ENCODE data around the gene KCNK5. TPM values are rescaled to one million over a fixed set of nuclear protein-coding genes. Genes with fewer than 3 reads are reported as not detected.
A peak's percentile ranks its signal among the peaks of the same experiment; 100 is the strongest.

Gene KCNK5
- total RNA-seq, 4 donors from 2014 or later = 6.2 to 9.2 (median 7.4) TPM

- TF ChIP-seq EP300 (IDR thresholded peaks at IDR 0.05) (no peak), POLR2AphosphoS5 (IDR thresholded peaks at IDR 0.05) (no peak), POLR2A (IDR thresholded peaks at IDR 0.05; ENCODE audit: low read depth) (no peak), CTCF (IDR thresholded peaks at IDR 0.05) (no peak)
- WGBS = 62% methylated on average over 7 of the region's 7 CpGs
- no peaks in the 10 kb centered on the region for H3K27me3 ChIP-seq
- peaks cover 0 to 16% (median 0%) of the 10 kb centered on the region in 4 donors for H3K4me1 ChIP-seq
- no peak for DNase-seq (ENCODE audit: extremely low spot score)
- H3K27ac ChIP-seq (replicated peaks in 1 of 4) = peak overlapping the region in 1 of 4 donors; percentile 22
- H3K4me3 ChIP-seq = no peak overlapping the region
- intact Hi-C loops (cut with DNase I) = no loop called here
- H3K36me3 ChIP-seq = peaks cover 0 to 5% (median 0%) of the 10 kb centered on the region in 4 donors
- H3K9me3 ChIP-seq = no peaks in the 10 kb centered on the region
Measured at GRCh38 chr6:39188571-39188970, 40.7 kb downstream of the KCNK5 start.

- Histone ChIP-seq H3K4me1 (peaks cover 0 to 16% (median 0%) of the 10 kb centered on the region in 4 donors), H3K27me3 (no peaks in the 10 kb centered on the region), H3K4me3 (no peak overlapping the region), H3K9me3 (no peaks in the 10 kb centered on the region), H3K27ac (replicated peaks in 1 of 4) (peak overlapping the region in 1 of 4 donors; percentile 22), H3K36me3 (peaks cover 0 to 5% (median 0%) of the 10 kb centered on the region in 4 donors)
- DNase-seq (ENCODE audit: extremely low spot score) = no peak
- intact Hi-C loops (cut with DNase I) = no loop called here
- TF ChIP-seq POLR2AphosphoS5 (IDR thresholded peaks at IDR 0.05) (no peak), EP300 (IDR thresholded peaks at IDR 0.05) (no peak), CTCF (IDR thresholded peaks at IDR 0.05) (no peak), POLR2A (IDR thresholded peaks at IDR 0.05; ENCODE audit: low read depth) (no peak)
- 87% methylated on average over 4 of the region's 4 CpGs for WGBS
Measured at GRCh38 chr6:39188098-39188450, 41.2 kb downstream of the KCNK5 start.

- intact Hi-C loops (cut with DNase I) = no loop called here
- no peak overlapping the region for H3K4me3 ChIP-seq
- no peak for TF ChIP-seq POLR2AphosphoS5 (IDR thresholded peaks at IDR 0.05)
- no peaks in the 10 kb centered on the region for H3K36me3 ChIP-seq
- no peaks in the 10 kb centered on the region for H3K9me3 ChIP-seq
- no peak overlapping the region for H3K27ac ChIP-seq (replicated peaks in 1 of 4)
- DNase-seq (ENCODE audit: extremely low spot score) = no peak
- no peaks in the 10 kb centered on the region for H3K27me3 ChIP-seq
- 88% methylated on average over 4 of the region's 5 CpGs for WGBS
- H3K4me1 ChIP-seq = peaks cover 0 to 11% (median 0%) of the 10 kb centered on the region in 4 donors
Measured at GRCh38 chr6:39184906-39185580, 44.2 kb downstream of the KCNK5 start.

GRCh38 chr6:39182604-39183003 lies 46.7 kb downstream of the KCNK5 start:
- no peaks in the 10 kb centered on the region for H3K4me1 ChIP-seq
- no peak overlapping the region for H3K27ac ChIP-seq (replicated peaks in 1 of 4)
- intact Hi-C loops (cut with DNase I) = no loop called here
- WGBS = 91% methylated on average over 3 of the region's 3 CpGs
- TF ChIP-seq POLR2A (IDR thresholded peaks at IDR 0.05; ENCODE audit: low read depth) (no peak), EP300 (IDR thresholded peaks at IDR 0.05) (no peak), CTCF (IDR thresholded peaks at IDR 0.05) (no peak), POLR2AphosphoS5 (IDR thresholded peaks at IDR 0.05) (no peak)
- no peak for DNase-seq (ENCODE audit: extremely low spot score)
- H3K36me3 ChIP-seq = no peaks in the 10 kb centered on the region
- no peak overlapping the region for H3K4me3 ChIP-seq
- no peaks in the 10 kb centered on the region for H3K27me3 ChIP-seq
- peaks cover 0 to under 1% (median 0%) of the 10 kb centered on the region in 4 donors for H3K9me3 ChIP-seq

- no peak overlapping the region for H3K27ac ChIP-seq (replicated peaks in 1 of 4)
- no peak for DNase-seq (ENCODE audit: extremely low spot score)
- intact Hi-C loops (cut with DNase I) = no loop called here
- no peaks in the 10 kb centered on the region for H3K4me1 ChIP-seq
- 75% methylated on average over 4 of the region's 4 CpGs for WGBS
- no peaks in the 10 kb centered on the region for H3K36me3 ChIP-seq
- H3K27me3 ChIP-seq = no peaks in the 10 kb centered on the region
- H3K4me3 ChIP-seq = no peak overlapping the region
- H3K9me3 ChIP-seq = peaks cover 0 to 8% (median 4%) of the 10 kb centered on the region in 4 donors
- TF ChIP-seq CTCF (IDR thresholded peaks at IDR 0.05) (no peak), POLR2A (IDR thresholded peaks at IDR 0.05; ENCODE audit: low read depth) (no peak), EP300 (IDR thresholded peaks at IDR 0.05) (no peak), POLR2AphosphoS5 (IDR thresholded peaks at IDR 0.05) (no peak)
Measured at GRCh38 chr6:39181826-39182225, 47.4 kb downstream of the KCNK5 start.
